ENCODE results near the gene KAT2A. TPM values are rescaled to one million over a fixed set of nuclear protein-coding genes. Genes with fewer than 3 reads are reported as not detected.
A peak's percentile ranks its signal among the peaks of the same experiment; 100 is the strongest.

Gene KAT2A
- total RNA-seq, 1 donor from 2014 or later = 10.3 TPM

DNA sequence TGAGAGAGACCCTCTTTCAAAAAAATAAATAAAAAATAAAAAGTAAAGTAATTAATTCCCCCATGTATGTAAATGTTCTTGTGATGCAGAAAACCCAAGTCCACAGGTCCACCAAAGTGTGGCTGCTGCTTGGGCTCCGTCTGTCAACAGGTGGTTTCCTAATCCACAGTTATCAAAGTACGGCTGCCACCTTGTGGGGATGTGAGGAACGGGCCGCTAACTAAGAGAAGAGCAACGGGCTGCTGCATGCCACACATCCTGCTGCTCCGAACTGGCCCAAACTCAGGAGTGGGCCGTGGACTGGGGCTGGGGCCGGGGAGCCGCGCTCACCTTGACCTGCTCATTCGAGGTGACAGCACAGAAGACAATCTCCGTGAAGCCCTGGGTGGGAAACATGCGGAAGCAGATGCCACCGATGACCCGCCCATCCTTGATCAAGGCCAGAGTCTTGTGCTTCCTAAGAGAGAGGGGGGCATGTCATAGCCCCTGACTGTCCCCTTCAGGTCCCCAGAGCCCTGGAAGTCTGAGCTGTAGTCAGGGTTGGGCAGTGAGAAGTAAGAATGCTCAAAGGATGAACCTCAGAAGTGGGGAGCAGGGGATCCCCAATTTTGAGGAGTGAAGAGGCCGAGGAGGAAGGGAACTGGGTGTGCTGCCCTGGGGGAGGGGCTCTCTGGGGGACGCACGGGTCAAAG lies 4.3 kb downstream of the KAT2A start:
- no peak overlapping the region for H3K4me3 ChIP-seq (ENCODE audit: low read depth, low read length)
- no peaks in the 10 kb centered on the region for H3K27me3 ChIP-seq (ENCODE audit: control insufficient read depth, insufficient read depth, low read length)
- peaks cover 31% of the 10 kb centered on the region for H3K36me3 ChIP-seq (ENCODE audit: control insufficient read depth, insufficient read depth, low read length)
- peak; percentile 61 for DNase-seq (ENCODE audit: low read depth)
- no peak for FAIRE-seq
- peak; percentile 80 for TF ChIP-seq CTCF (IDR thresholded peaks at IDR 0.05; ENCODE audit: insufficient read depth, low read length, severe bottlenecking)

- H3K36me3 ChIP-seq (ENCODE audit: control insufficient read depth, insufficient read depth, low read length) = peaks cover 29% of the 10 kb centered on the region
- FAIRE-seq = no peak
- no peak overlapping the region for H3K4me3 ChIP-seq (ENCODE audit: low read depth, low read length)
- no peak for DNase-seq (ENCODE audit: low read depth)
- TF ChIP-seq CTCF (IDR thresholded peaks at IDR 0.05; ENCODE audit: insufficient read depth, low read length, severe bottlenecking) = no peak
- no peaks in the 10 kb centered on the region for H3K27me3 ChIP-seq (ENCODE audit: control insufficient read depth, insufficient read depth, low read length)
These were observed 7.0 kb downstream of the KAT2A start for GRCh38 chr17:42114118-42114517.

- no peak overlapping the region for H3K4me3 ChIP-seq (ENCODE audit: low read depth, low read length)
- no peak for TF ChIP-seq CTCF (IDR thresholded peaks at IDR 0.05; ENCODE audit: insufficient read depth, low read length, severe bottlenecking)
- no peak for DNase-seq (ENCODE audit: low read depth)
- no peaks in the 10 kb centered on the region for H3K27me3 ChIP-seq (ENCODE audit: control insufficient read depth, insufficient read depth, low read length)
- peaks cover 25% of the 10 kb centered on the region for H3K36me3 ChIP-seq (ENCODE audit: control insufficient read depth, insufficient read depth, low read length)
- no peak for FAIRE-seq
These were observed 7.7 kb downstream of the KAT2A start for GRCh38 chr17:42113293-42114069.

GRCh38 chr17:42112552-42113176 lies 8.5 kb downstream of the KAT2A start, which contains the start of gene DHX58:
DHX58 (minus strand) TSS chr17:42112714; CDS start chr17:42111892, 822 bp downstream.
- H3K36me3 ChIP-seq (ENCODE audit: control insufficient read depth, insufficient read depth, low read length) = peaks cover 21% of the 10 kb centered on the region
- FAIRE-seq = no peak
- peak; percentile 80 for DNase-seq (ENCODE audit: low read depth)

More at GRCh38 chr17:42112552-42113176, 8.5 kb downstream of the KAT2A start, which contains the start of gene DHX58:
- TF ChIP-seq CTCF (IDR thresholded peaks at IDR 0.05; ENCODE audit: insufficient read depth, low read length, severe bottlenecking) = no peak
- Histone ChIP-seq H3K4me3 (ENCODE audit: low read depth, low read length) (peak within 1 kb of the TSS; percentile 47), H3K27me3 (ENCODE audit: control insufficient read depth, insufficient read depth, low read length) (no peaks in the 10 kb centered on the region)
